ENCODE results near the gene BABAM2. TPM values are rescaled to one million over a fixed set of nuclear protein-coding genes. Genes with fewer than 3 reads are reported as not detected.
A peak's percentile ranks its signal among the peaks of the same experiment; 100 is the strongest.

Gene BABAM2
- total and polyA plus RNA-seq, 2 experiments from 2014 or later: 17.8 to 21.5 TPM

GRCh38 chr2:28338046-28338817, 447.7 kb downstream of the BABAM2 start:
- no peak; the same call in 2 of the 3 replicates for ATAC-seq

More at GRCh38 chr2:28338046-28338817, 447.7 kb downstream of the BABAM2 start:
- TF ChIP-seq EZH2phosphoT487 (IDR thresholded peaks at IDR 0.05; ENCODE audit: unreplicated experiment) (no peak), ZNF114 (CRISPR knock-in tag; IDR thresholded peaks at IDR 0.05) (no peak), CTCF (conservative IDR thresholded peaks at IDR 0.05; ENCODE audit: low read depth in 2 of 2) (no peak), EZH2 (IDR thresholded peaks at IDR 0.05; ENCODE audit: low read depth, unreplicated experiment) (no peak), STAT1 (IDR thresholded peaks at IDR 0.05; ENCODE audit: unreplicated experiment) (no peak), CREB1 (CRISPR knock-in tag; IDR thresholded peaks at IDR 0.05; ENCODE audit: low read depth) (no peak), POLR2AphosphoS5 (IDR thresholded peaks at IDR 0.05; ENCODE audit: low read depth) (no peak), ZNF331 (CRISPR knock-in tag; IDR thresholded peaks at IDR 0.05; ENCODE audit: low read depth) (no peak), JUNB (IDR thresholded peaks at IDR 0.05; ENCODE audit: unreplicated experiment) (no peak), NANOG (IDR thresholded peaks at IDR 0.05; ENCODE audit: borderline replicate concordance) (no peak), ETS1 (IDR thresholded peaks at IDR 0.05) (no peak)
- TF ChIP-seq, protein P1, sequence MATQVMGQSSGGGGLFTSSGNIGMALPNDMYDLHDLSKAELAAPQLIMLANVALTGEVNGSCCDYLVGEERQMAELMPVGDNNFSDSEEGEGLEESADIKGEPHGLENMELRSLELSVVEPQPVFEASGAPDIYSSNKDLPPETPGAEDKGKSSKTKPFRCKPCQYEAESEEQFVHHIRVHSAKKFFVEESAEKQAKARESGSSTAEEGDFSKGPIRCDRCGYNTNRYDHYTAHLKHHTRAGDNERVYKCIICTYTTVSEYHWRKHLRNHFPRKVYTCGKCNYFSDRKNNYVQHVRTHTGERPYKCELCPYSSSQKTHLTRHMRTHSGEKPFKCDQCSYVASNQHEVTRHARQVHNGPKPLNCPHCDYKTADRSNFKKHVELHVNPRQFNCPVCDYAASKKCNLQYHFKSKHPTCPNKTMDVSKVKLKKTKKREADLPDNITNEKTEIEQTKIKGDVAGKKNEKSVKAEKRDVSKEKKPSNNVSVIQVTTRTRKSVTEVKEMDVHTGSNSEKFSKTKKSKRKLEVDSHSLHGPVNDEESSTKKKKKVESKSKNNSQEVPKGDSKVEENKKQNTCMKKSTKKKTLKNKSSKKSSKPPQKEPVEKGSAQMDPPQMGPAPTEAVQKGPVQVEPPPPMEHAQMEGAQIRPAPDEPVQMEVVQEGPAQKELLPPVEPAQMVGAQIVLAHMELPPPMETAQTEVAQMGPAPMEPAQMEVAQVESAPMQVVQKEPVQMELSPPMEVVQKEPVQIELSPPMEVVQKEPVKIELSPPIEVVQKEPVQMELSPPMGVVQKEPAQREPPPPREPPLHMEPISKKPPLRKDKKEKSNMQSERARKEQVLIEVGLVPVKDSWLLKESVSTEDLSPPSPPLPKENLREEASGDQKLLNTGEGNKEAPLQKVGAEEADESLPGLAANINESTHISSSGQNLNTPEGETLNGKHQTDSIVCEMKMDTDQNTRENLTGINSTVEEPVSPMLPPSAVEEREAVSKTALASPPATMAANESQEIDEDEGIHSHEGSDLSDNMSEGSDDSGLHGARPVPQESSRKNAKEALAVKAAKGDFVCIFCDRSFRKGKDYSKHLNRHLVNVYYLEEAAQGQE (IDR thresholded peaks at IDR 0.05; ENCODE audit: unreplicated experiment): no peak
- TF ChIP-seq, protein P2, sequence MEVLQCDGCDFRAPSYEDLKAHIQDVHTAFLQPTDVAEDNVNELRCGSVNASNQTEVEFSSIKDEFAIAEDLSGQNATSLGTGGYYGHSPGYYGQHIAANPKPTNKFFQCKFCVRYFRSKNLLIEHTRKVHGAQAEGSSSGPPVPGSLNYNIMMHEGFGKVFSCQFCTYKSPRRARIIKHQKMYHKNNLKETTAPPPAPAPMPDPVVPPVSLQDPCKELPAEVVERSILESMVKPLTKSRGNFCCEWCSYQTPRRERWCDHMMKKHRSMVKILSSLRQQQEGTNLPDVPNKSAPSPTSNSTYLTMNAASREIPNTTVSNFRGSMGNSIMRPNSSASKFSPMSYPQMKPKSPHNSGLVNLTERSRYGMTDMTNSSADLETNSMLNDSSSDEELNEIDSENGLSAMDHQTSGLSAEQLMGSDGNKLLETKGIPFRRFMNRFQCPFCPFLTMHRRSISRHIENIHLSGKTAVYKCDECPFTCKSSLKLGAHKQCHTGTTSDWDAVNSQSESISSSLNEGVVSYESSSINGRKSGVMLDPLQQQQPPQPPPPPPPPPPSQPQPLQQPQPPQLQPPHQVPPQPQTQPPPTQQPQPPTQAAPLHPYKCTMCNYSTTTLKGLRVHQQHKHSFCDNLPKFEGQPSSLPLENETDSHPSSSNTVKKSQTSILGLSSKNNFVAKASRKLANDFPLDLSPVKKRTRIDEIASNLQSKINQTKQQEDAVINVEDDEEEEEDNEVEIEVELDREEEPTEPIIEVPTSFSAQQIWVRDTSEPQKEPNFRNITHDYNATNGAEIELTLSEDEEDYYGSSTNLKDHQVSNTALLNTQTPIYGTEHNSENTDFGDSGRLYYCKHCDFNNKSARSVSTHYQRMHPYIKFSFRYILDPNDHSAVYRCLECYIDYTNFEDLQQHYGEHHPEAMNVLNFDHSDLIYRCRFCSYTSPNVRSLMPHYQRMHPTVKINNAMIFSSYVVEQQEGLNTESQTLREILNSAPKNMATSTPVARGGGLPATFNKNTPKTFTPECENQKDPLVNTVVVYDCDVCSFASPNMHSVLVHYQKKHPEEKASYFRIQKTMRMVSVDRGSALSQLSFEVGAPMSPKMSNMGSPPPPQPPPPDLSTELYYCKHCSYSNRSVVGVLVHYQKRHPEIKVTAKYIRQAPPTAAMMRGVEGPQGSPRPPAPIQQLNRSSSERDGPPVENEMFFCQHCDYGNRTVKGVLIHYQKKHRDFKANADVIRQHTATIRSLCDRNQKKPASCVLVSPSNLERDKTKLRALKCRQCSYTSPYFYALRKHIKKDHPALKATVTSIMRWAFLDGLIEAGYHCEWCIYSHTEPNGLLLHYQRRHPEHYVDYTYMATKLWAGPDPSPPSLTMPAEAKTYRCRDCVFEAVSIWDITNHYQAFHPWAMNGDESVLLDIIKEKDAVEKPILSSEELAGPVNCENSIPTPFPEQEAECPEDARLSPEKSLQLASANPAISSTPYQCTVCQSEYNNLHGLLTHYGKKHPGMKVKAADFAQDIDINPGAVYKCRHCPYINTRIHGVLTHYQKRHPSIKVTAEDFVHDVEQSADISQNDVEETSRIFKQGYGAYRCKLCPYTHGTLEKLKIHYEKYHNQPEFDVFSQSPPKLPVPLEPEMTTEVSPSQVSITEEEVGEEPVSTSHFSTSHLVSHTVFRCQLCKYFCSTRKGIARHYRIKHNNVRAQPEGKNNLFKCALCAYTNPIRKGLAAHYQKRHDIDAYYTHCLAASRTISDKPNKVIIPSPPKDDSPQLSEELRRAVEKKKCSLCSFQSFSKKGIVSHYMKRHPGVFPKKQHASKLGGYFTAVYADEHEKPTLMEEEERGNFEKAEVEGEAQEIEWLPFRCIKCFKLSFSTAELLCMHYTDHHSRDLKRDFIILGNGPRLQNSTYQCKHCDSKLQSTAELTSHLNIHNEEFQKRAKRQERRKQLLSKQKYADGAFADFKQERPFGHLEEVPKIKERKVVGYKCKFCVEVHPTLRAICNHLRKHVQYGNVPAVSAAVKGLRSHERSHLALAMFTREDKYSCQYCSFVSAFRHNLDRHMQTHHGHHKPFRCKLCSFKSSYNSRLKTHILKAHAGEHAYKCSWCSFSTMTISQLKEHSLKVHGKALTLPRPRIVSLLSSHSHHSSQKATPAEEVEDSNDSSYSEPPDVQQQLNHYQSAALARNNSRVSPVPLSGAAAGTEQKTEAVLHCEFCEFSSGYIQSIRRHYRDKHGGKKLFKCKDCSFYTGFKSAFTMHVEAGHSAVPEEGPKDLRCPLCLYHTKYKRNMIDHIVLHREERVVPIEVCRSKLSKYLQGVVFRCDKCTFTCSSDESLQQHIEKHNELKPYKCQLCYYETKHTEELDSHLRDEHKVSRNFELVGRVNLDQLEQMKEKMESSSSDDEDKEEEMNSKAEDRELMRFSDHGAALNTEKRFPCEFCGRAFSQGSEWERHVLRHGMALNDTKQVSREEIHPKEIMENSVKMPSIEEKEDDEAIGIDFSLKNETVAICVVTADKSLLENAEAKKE (CRISPR knock-in tag; IDR thresholded peaks at IDR 0.05): no peak
- Histone ChIP-seq H3K27me3 (ENCODE audit: insufficient read depth) (no peaks in the 10 kb centered on the region), H3K27ac (ENCODE audit: low read depth) (no peak overlapping the region), H3K79me2 (replicated peaks; ENCODE audit: insufficient read depth) (no peaks in the 10 kb centered on the region), H3F3A (replicated peaks; ENCODE audit: low read depth) (no peaks in the 10 kb centered on the region), H3K4me2 (no peak overlapping the region), H3K4me1 (ENCODE audit: insufficient read depth) (peaks cover 8% of the 10 kb centered on the region), H3K9me2 (ENCODE audit: insufficient read depth) (no peaks in the 10 kb centered on the region), H4K20me1 (replicated peaks; ENCODE audit: insufficient read depth) (no peaks in the 10 kb centered on the region), H2AFZ (no peak overlapping the region), H3K4me3 (no peak overlapping the region), H3K36me3 (ENCODE audit: insufficient read depth) (no peaks in the 10 kb centered on the region)
- H3K27me3 Mint-ChIP-seq (ENCODE audit: insufficient read depth, low read depth, poor library complexity): peaks cover 6% of the 10 kb centered on the region
- no peak for DNase-seq (ENCODE audit: low spot score)
- peaks cover 28% of the 10 kb centered on the region for H3K4me1 Mint-ChIP-seq
- H3K27ac Mint-ChIP-seq: peak overlapping the region; percentile 3; the same call in 1 of the 2 replicates
- H3K36me3 Mint-ChIP-seq (ENCODE audit: low read depth): no peaks in the 10 kb centered on the region
- H3K4me3 Mint-ChIP-seq: no peak overlapping the region
- no peaks in the 10 kb centered on the region for H3K9me3 Mint-ChIP-seq
